GM19239 (cell line): ENCODE measurements around the gene SLC22A16.
"Not testable (repeated sequence)": the region's sequence is repeated elsewhere in the genome, so short reads cannot be mapped to it uniquely, and the experiment has no call there.

Source experiments
- DNase-seq: peaks from one replicate; pipeline ENCODE4 v3.0.0; 2011; ENCODE audit warnings: low spot score; ENCODE audit not compliant: insufficient read length
- FAIRE-seq: peaks from 2 replicates; lab custom pipeline; 2011; peaks lifted over from hg19 to GRCh38; lab: Jason Lieb, UNC

SLC22A16 gene, protein sequence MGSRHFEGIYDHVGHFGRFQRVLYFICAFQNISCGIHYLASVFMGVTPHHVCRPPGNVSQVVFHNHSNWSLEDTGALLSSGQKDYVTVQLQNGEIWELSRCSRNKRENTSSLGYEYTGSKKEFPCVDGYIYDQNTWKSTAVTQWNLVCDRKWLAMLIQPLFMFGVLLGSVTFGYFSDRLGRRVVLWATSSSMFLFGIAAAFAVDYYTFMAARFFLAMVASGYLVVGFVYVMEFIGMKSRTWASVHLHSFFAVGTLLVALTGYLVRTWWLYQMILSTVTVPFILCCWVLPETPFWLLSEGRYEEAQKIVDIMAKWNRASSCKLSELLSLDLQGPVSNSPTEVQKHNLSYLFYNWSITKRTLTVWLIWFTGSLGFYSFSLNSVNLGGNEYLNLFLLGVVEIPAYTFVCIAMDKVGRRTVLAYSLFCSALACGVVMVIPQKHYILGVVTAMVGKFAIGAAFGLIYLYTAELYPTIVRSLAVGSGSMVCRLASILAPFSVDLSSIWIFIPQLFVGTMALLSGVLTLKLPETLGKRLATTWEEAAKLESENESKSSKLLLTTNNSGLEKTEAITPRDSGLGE

DNA sequence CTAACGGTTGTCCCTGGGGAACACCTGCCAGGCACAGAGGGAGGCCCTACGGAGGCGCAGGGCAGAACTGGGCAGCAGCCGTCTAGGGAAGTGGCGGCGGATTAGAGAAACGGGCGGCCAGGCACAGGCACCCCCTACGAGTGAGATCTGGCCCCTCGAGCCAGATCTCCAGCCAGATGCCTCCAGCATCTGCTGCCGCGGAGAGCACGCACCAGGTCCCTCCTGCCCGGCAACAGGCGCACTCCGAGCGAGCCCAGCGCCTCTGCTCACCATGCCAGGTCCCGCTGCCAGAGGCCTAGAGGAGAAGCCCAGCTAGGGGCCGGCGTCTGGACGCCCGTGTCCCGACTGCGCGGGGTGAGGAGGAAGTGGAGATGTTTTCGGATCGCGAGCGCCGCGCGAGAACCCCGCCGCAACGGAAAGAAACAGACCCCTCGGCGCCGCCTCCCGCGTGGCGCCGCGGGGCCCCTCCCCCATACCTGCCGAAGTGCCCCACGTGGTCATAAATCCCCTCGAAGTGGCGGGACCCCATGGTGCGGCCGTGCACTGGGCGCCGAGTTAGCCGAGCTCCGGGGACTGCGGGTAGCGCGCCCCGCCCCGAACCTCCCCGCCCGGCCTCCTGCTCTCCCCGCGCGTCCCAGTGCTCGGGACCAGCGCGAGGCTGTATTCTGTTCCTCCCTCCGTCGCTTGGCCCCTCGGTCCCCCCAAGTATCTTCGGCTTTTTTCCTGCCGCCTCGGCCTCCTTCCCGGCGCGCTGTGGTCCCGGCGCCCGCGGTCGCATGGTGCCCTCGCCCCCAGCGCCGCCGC is at the start of gene SLC22A16:
Gene SLC22A16 (minus strand): TSS at position 568 of the 804 bp plus-strand sequence. CDS start 39 bp downstream, at position 529.
- DNase-seq (no peak), FAIRE-seq (no peak)

DNA sequence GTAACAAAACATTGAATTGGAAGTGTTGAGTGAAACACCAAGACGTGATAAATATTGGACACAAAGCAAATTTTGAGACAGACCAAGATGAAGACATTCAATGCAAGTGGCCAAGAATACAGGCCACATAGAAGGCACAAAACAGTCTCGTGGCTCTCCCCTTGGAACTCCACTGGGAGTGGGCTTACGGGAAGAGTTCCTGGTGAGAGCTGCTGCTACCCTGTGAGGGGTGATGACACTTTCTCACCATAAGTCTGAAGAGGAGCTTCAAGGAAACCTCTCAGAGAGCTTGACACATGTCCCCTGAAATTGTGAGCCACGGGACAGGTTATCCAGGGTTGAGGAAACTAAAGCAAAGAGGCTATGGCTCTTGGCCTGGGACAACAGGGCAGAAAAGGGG is 48.6 kb upstream of the SLC22A16 start:
- DNase-seq, result no peak
- no peak for FAIRE-seq

DNA sequence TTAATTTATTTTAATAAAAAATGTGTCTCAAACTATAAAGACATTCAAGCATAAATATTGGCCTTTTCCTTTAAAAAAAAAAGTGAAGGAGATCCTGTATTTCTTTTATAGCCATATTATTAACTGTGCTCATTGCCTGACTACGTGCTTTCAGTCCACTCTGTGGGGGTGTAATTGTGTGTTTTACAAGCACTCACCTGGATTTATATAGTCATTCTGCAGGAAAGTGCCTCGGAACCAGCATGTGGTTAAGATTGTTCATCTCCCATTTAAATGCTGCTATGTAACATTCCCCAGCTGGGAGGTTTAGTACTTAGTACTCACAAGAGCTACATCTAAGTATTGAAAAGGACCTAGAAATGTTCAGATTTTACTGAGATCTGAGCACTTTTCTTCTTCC is 47.9 kb upstream of the SLC22A16 start:
- no peak for FAIRE-seq

DNA sequence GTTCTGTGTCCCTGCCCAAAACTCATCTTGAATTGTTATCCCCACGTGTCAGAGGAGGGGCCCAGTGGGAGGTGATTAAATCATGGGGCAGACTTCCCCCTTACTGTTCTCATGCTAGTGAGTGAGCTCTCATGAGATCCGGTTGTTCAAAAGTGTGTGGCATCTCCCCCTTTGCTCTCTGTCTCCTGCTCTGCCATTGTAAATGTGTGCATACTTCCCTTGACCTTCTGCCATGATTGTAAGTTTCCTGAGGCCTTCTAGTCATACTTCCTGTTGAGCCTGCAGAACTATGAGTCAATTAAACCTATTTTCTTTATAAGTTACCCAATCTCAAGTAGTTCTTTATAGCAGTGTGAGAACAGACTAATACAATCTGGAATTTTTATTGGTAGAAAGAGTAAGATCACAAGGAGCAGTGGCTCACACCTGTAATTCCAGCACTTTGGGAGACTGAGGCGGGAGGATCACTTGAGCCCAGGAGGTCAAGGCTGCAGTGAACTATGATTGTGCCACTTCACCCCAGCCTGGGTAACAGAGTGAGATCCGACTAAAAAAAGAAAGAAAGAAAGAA is 47.1 kb upstream of the SLC22A16 start:
- DNase-seq (no peak), FAIRE-seq (no peak)

More for the DNA sequence above, 47.9 kb upstream of the SLC22A16 start:
- no peak for DNase-seq

- FAIRE-seq, result no peak
Observed at GRCh38 chr6:110522427-110522826, 46.0 kb upstream of the SLC22A16 start.

DNA sequence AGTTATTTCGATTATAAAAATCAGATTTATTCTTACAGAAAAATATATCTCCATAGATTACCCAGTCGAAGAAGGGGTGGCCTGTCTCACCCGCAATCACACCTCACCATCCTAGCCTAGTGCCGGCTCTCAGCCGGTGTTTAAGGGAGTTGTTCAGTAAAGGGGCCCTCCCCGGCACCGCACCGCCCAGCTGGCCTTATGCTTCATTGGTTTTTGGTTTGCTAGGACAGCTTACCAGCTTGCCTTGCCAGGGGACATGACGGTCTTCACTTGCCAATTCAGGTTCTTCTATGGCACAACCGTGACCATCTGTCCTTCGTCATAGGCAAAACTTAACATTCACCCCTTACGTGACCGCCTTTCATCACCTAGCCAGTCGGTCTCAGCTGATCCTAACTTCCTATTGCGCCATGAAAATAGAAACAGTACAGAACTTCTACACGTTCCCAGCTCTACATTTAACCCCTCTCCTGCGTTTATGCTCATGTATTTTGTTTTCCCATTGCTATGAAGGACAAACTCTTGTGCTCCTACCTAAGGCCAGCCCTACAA is 44.7 kb upstream of the SLC22A16 start:
- DNase-seq, result no peak
- FAIRE-seq, result peak; percentile 14

More at GRCh38 chr6:110522427-110522826, 46.0 kb upstream of the SLC22A16 start:
- DNase-seq, result no peak

DNA sequence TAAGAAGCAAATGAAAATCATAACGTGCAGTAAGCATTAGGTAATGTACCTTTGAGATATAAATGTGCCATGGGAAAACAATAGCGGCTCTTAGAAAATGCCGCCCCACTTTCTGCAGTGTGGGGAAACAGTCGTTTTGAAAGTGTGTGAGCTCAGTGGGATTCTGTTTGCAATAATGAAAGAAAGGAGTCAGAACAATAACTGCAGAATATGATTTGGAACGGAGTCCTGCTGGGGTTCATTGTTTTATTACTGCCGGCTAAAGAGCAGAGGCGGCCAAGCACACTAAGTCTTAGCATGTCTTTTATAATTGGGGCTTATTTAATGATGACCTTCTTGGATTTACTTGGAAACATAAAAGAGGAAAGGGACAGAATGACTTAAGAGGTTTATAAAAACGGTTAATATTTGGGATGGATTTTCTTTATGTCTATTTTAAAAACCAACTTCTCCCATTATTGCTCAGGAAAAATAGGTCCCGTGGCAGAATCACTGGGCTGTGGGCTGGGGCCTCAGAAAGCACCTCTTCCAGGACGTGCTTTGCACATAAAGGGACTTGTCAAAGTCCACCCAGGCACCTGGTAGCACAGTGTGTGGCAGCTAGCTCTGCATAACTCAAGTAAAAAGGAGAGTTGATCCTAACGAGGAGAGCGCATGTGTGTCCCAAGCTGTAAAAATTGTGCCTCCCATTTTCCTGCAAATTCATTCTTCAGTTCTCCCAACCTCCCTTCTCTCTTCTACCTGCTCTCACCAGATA is 44.0 kb upstream of the SLC22A16 start:
- DNase-seq, result no peak
- no peak for FAIRE-seq

GRCh38 chr6:110517601-110518281 is 41.3 kb upstream of the SLC22A16 start:
- no peak for FAIRE-seq

GRCh38 chr6:110517034-110517433 is 40.6 kb upstream of the SLC22A16 start:
- FAIRE-seq, result no peak
- no peak for DNase-seq

More at GRCh38 chr6:110517601-110518281, 41.3 kb upstream of the SLC22A16 start:
- DNase-seq, result no peak

GRCh38 chr6:110514818-110515217 is 38.4 kb upstream of the SLC22A16 start:
- FAIRE-seq (no peak), DNase-seq (no peak)

DNA sequence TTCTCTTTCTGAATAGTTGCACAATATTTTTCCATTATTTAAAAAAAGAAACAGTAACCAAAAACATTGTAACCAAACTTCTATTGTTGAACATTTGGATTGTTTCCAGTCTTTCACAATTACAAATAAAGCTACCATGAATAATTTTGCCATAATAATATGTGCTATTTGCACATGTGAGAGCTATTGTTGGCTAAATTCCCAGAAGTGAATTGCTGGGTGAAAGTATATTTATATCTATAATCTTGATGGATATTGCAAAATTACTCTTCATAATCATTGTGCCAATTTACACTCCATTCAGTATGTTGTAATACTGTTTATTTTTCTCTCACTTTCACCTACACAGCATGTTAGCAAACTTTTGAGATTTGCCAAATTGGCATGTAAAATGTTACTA is 36.6 kb upstream of the SLC22A16 start:
- DNase-seq (no peak), FAIRE-seq (no peak)

- DNase-seq, FAIRE-seq: not testable (repeated sequence)
Observed at GRCh38 chr6:110512549-110512948, 36.1 kb upstream of the SLC22A16 start.

DNA sequence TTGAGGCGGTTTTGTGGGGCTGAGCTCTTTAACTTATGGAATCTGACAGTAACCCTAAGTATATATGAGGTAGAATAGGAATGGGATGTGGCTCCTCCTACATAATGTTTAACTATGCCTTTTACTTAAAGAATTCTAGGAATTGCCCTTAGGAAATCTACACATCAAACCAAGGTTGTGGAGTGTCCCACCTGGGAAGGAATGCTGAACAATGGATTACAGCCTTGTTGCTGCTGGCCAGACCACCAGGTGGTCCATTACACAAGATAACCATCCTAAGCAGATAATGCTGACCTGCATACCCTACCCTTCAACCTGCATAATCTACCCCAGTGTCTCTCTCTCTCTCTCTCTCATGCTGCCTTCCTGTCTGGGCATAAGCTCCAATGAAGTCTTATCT is 35.0 kb upstream of the SLC22A16 start:
- DNase-seq (no peak), FAIRE-seq (no peak)

- FAIRE-seq (no peak), DNase-seq (no peak)
Observed at GRCh38 chr6:110509617-110510241, 33.3 kb upstream of the SLC22A16 start.

DNA sequence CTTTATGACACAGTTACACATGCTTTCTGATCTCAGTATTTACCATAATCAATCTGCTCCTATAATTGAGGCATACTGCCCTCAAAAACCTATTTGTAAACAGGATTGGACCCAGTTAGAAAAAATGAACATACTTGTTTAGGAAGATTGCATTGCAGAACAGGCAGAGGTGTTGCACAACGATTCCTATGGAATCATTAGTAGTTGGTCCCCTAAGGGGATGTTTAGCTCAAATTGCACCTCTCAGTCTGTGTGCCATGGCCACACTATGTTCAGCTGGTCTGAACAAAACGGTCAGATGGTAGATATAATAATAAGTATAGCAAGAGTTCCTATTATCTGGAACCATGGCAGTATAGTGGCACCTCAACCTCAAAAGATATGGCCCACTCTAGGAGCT is 28.5 kb upstream of the SLC22A16 start:
- not testable (repeated sequence) for DNase-seq, FAIRE-seq

DNA sequence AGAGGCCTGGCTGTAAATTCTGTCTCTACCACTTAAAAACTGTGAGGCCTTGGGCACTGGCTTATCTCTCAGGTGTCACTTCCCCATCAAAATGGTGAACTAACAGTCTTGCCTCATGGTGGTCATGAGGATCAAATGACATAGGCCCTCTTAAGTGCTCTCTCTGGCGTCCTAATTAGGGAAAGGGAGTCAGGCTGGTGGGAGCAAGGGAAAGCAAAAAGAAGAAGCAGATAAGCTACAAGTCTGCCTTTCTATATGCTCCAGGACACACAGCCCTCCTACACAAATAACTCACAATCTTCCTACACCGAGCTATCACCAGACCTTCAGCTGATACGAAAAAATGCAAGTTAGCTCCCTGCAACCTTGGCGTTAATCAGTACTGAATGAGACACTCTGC is 19.5 kb upstream of the SLC22A16 start:
- no peak for DNase-seq

GRCh38 chr6:110493253-110493800 is 16.9 kb upstream of the SLC22A16 start:
- no peak for FAIRE-seq
- no peak for DNase-seq

More for the DNA sequence above, 19.5 kb upstream of the SLC22A16 start:
- FAIRE-seq, result no peak

DNA sequence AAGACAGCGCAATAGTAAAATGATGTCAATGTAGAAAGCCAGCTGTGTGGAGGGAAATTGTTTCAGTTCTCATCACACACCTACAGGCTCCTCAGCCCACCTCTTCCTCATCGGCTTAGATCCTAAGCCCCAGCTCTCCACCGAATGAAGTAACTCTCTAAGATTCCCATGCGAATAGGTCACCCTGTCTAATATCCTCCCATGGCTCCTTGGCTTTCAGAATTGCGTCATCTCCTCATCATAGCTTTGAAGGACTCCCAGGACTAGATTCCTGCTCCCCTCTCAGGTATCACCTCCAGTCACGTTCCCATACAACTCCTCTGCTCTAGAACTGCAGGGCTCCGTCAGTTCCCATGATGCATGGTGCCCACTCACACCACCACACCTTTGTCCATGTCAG is 16.2 kb upstream of the SLC22A16 start:
- no peak for FAIRE-seq
- no peak for DNase-seq
